ENCODE measurements around the gene TCF4.
A peak's percentile ranks its signal among the peaks of the same experiment; 100 is the strongest.

Gene TCF4

DNA sequence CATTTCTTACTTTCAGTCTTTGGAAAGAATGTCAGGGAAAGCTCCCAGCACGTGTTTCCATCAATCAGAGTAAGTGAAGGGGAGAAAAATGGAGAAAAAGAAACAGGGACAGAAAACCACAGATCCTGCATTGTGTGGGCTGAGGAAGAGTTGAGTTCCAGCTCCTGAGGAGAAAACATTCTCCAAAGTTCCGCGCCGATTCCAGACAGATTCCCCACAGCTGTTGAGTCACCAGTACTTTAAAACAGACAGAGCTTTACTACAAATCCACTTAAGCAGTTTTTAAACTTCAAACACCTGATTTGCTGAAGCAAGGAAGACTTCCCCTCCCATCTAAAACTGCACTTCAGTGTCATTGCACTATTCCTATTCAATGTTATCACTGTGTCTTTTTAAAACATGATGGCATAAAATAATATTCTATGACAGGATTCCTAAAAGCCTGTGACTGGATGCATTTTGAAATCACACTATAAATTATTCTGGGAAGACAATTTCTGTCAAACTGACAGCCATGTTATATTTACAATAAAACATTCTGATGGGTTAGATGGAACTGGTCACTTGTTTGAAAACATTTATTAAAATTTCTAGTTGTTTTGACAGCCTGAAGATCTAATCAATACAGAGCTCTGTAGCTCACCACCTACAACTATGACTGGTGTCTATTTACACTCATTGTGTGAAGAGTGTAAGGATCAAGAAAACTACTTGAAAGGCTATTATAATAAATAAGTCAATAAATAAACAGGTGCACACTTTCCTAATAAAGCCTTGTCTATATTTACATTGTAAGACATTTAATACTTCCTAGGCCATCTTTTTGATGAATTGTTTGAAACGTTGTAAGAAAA, 40.9 kb downstream of the TCF4 start:
- ATAC-seq, result peak; percentile 85
- TF ChIP-seq RARB (CRISPR knock-in tag; IDR thresholded peaks at IDR 0.05), result no peak
- no peak for TF ChIP-seq BACH2 (CRISPR knock-in tag; IDR thresholded peaks at IDR 0.05; ENCODE audit: borderline replicate concordance)
- TF ChIP-seq SNAI2 (CRISPR knock-in tag; IDR thresholded peaks at IDR 0.05), result no peak
- TF ChIP-seq ISL1 (CRISPR knock-in tag; IDR thresholded peaks at IDR 0.05), result no peak
- no peak for TF ChIP-seq ZNF70 (CRISPR knock-in tag; IDR thresholded peaks at IDR 0.05)
- TF ChIP-seq, protein P1, sequence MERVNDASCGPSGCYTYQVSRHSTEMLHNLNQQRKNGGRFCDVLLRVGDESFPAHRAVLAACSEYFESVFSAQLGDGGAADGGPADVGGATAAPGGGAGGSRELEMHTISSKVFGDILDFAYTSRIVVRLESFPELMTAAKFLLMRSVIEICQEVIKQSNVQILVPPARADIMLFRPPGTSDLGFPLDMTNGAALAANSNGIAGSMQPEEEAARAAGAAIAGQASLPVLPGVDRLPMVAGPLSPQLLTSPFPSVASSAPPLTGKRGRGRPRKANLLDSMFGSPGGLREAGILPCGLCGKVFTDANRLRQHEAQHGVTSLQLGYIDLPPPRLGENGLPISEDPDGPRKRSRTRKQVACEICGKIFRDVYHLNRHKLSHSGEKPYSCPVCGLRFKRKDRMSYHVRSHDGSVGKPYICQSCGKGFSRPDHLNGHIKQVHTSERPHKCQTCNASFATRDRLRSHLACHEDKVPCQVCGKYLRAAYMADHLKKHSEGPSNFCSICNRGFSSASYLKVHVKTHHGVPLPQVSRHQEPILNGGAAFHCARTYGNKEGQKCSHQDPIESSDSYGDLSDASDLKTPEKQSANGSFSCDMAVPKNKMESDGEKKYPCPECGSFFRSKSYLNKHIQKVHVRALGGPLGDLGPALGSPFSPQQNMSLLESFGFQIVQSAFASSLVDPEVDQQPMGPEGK (CRISPR knock-in tag; IDR thresholded peaks at IDR 0.05; ENCODE audit: borderline replicate concordance), result no peak
- no peak for TF ChIP-seq TCF4 (CRISPR knock-in tag; IDR thresholded peaks at IDR 0.05; ENCODE audit: borderline replicate concordance)
- no peak for TF ChIP-seq ZNF8 (CRISPR knock-in tag; IDR thresholded peaks at IDR 0.05)
- no peak for TF ChIP-seq TOX (CRISPR knock-in tag; IDR thresholded peaks at IDR 0.05; ENCODE audit: borderline replicate concordance)
- TF ChIP-seq, protein P2, sequence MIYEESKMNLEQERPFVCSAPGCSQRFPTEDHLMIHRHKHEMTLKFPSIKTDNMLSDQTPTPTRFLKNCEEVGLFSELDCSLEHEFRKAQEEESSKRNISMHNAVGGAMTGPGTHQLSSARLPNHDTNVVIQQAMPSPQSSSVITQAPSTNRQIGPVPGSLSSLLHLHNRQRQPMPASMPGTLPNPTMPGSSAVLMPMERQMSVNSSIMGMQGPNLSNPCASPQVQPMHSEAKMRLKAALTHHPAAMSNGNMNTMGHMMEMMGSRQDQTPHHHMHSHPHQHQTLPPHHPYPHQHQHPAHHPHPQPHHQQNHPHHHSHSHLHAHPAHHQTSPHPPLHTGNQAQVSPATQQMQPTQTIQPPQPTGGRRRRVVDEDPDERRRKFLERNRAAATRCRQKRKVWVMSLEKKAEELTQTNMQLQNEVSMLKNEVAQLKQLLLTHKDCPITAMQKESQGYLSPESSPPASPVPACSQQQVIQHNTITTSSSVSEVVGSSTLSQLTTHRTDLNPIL (CRISPR knock-in tag; IDR thresholded peaks at IDR 0.05; ENCODE audit: low read depth), result no peak
- TF ChIP-seq ESRRG (CRISPR knock-in tag; IDR thresholded peaks at IDR 0.05), result no peak
- TF ChIP-seq OSR1 (CRISPR knock-in tag; IDR thresholded peaks at IDR 0.05), result no peak
- no peak for TF ChIP-seq GLIS3 (CRISPR knock-in tag; IDR thresholded peaks at IDR 0.05)

DNA sequence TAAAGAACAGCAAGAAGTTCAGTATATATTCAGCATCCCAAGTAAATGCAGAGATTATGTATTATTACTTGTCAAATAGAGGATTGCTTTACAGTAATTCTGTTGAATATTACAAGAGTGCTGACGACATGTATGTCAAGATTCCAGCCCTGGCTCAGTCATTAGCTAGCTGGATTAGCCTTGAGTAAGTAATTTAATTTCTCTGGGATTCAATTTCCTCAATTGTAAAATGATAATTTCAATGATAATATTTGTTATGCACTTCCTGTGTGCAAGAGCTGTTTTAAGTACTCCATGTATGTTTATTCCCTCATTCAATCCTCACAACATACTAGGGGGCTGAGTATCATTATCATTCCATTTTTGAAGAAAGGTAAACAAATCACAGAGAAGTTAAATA, 44.0 kb downstream of the TCF4 start:
- TF ChIP-seq, protein P3, sequence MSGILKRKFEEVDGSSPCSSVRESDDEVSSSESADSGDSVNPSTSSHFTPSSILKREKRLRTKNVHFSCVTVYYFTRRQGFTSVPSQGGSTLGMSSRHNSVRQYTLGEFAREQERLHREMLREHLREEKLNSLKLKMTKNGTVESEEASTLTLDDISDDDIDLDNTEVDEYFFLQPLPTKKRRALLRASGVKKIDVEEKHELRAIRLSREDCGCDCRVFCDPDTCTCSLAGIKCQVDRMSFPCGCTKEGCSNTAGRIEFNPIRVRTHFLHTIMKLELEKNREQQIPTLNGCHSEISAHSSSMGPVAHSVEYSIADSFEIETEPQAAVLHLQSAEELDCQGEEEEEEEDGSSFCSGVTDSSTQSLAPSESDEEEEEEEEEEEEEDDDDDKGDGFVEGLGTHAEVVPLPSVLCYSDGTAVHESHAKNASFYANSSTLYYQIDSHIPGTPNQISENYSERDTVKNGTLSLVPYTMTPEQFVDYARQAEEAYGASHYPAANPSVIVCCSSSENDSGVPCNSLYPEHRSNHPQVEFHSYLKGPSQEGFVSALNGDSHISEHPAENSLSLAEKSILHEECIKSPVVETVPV (CRISPR knock-in tag; IDR thresholded peaks at IDR 0.05), result peak; percentile 77; the same call in 1 of the 2 replicates
- TF ChIP-seq TCF4 (CRISPR knock-in tag; IDR thresholded peaks at IDR 0.05; ENCODE audit: borderline replicate concordance) (peak; percentile 71; the same call in 1 of the 2 replicates), ZFP30 (CRISPR knock-in tag; IDR thresholded peaks at IDR 0.05) (no peak), ISL1 (CRISPR knock-in tag; IDR thresholded peaks at IDR 0.05) (peak; percentile 75), RARB (CRISPR knock-in tag; IDR thresholded peaks at IDR 0.05) (no peak)
- TF ChIP-seq, protein P4, sequence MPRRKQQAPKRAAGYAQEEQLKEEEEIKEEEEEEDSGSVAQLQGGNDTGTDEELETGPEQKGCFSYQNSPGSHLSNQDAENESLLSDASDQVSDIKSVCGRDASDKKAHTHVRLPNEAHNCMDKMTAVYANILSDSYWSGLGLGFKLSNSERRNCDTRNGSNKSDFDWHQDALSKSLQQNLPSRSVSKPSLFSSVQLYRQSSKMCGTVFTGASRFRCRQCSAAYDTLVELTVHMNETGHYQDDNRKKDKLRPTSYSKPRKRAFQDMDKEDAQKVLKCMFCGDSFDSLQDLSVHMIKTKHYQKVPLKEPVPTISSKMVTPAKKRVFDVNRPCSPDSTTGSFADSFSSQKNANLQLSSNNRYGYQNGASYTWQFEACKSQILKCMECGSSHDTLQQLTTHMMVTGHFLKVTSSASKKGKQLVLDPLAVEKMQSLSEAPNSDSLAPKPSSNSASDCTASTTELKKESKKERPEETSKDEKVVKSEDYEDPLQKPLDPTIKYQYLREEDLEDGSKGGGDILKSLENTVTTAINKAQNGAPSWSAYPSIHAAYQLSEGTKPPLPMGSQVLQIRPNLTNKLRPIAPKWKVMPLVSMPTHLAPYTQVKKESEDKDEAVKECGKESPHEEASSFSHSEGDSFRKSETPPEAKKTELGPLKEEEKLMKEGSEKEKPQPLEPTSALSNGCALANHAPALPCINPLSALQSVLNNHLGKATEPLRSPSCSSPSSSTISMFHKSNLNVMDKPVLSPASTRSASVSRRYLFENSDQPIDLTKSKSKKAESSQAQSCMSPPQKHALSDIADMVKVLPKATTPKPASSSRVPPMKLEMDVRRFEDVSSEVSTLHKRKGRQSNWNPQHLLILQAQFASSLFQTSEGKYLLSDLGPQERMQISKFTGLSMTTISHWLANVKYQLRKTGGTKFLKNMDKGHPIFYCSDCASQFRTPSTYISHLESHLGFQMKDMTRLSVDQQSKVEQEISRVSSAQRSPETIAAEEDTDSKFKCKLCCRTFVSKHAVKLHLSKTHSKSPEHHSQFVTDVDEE (CRISPR knock-in tag; IDR thresholded peaks at IDR 0.05), result peak; percentile 90
- no peak for ATAC-seq

DNA sequence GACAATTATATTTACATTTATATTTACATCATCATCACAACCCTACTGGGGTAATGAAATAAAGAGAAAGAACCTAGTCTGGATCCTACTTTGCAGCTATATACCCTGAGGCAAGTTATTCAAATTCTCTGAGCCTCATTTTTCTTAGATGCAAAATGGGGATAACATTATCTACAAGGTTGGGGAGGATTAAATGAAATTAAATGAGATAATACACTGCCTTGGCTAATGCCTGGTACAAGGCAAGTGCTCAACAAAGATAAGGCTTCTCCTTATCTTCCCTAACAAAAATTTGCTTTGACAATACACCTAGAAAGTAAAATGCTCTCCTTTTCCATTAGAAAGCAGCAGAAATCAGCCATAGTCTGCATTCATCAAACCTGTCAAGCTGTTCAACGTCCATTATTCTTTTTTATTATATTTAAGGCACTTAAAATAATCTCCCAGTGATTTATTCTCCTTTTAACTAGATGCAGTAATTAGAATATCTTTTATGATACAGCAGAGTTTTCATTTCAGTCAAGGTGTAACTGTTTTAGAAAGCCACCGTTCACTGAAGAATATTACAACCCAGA, 44.8 kb downstream of the TCF4 start:
- ATAC-seq, result no peak
- TF ChIP-seq CSDC2 (CRISPR knock-in tag; IDR thresholded peaks at IDR 0.05) (no peak), ZFP3 (CRISPR knock-in tag; IDR thresholded peaks at IDR 0.05) (no peak), TOX (CRISPR knock-in tag; IDR thresholded peaks at IDR 0.05; ENCODE audit: borderline replicate concordance) (no peak), PPARA (CRISPR knock-in tag; IDR thresholded peaks at IDR 0.05; ENCODE audit: borderline replicate concordance) (no peak), TCF4 (CRISPR knock-in tag; IDR thresholded peaks at IDR 0.05; ENCODE audit: borderline replicate concordance) (peak; percentile 55; the same call in 1 of the 2 replicates), ZNF70 (CRISPR knock-in tag; IDR thresholded peaks at IDR 0.05) (peak; percentile 74; the same call in 1 of the 2 replicates), SNAI2 (CRISPR knock-in tag; IDR thresholded peaks at IDR 0.05) (0 out of 2 replicates have a peak, but pooled peaks have one; percentile 20), OSR1 (CRISPR knock-in tag; IDR thresholded peaks at IDR 0.05) (no peak), ZC3H10 (CRISPR knock-in tag; IDR thresholded peaks at IDR 0.05) (no peak), ZNF8 (CRISPR knock-in tag; IDR thresholded peaks at IDR 0.05) (no peak), RARB (CRISPR knock-in tag; IDR thresholded peaks at IDR 0.05) (no peak), ISL1 (CRISPR knock-in tag; IDR thresholded peaks at IDR 0.05) (peak; percentile 89), GLIS3 (CRISPR knock-in tag; IDR thresholded peaks at IDR 0.05) (no peak)
- TF ChIP-seq, protein P2 (CRISPR knock-in tag; IDR thresholded peaks at IDR 0.05; ENCODE audit: low read depth), result no peak
- TF ChIP-seq, protein P1 (CRISPR knock-in tag; IDR thresholded peaks at IDR 0.05; ENCODE audit: borderline replicate concordance), result no peak
- TF ChIP-seq, protein P5, sequence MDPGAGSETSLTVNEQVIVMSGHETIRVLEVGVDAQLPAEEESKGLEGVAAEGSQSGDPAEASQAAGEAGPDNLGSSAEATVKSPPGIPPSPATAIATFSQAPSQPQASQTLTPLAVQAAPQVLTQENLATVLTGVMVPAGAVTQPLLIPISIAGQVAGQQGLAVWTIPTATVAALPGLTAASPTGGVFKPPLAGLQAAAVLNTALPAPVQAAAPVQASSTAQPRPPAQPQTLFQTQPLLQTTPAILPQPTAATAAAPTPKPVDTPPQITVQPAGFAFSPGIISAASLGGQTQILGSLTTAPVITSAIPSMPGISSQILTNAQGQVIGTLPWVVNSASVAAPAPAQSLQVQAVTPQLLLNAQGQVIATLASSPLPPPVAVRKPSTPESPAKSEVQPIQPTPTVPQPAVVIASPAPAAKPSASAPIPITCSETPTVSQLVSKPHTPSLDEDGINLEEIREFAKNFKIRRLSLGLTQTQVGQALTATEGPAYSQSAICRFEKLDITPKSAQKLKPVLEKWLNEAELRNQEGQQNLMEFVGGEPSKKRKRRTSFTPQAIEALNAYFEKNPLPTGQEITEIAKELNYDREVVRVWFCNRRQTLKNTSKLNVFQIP (CRISPR knock-in tag; IDR thresholded peaks at IDR 0.05; ENCODE audit: borderline replicate concordance, low read depth), result no peak

All from SK-N-SH treated with all-trans-retinoic acid at 6 μM for 48 hours (cell line).